ENCODE measurements around the gene MAP1B.

GRCh38 chr5:72101828-72102227, 5.4 kb upstream of the MAP1B start:
- no peak for TF ChIP-seq EZH2 (IDR thresholded peaks at IDR 0.05; ENCODE audit: borderline replicate concordance, low read depth, low read length, poor library complexity, severe bottlenecking)
- TF ChIP-seq, protein P1, sequence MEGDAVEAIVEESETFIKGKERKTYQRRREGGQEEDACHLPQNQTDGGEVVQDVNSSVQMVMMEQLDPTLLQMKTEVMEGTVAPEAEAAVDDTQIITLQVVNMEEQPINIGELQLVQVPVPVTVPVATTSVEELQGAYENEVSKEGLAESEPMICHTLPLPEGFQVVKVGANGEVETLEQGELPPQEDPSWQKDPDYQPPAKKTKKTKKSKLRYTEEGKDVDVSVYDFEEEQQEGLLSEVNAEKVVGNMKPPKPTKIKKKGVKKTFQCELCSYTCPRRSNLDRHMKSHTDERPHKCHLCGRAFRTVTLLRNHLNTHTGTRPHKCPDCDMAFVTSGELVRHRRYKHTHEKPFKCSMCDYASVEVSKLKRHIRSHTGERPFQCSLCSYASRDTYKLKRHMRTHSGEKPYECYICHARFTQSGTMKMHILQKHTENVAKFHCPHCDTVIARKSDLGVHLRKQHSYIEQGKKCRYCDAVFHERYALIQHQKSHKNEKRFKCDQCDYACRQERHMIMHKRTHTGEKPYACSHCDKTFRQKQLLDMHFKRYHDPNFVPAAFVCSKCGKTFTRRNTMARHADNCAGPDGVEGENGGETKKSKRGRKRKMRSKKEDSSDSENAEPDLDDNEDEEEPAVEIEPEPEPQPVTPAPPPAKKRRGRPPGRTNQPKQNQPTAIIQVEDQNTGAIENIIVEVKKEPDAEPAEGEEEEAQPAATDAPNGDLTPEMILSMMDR (conservative IDR thresholded peaks at IDR 0.05; ENCODE audit: low read depth, low read length) = no peak
